Neuronal stem cell (in vitro differentiated cells): ENCODE results near the gene ELFN1.

Experiments used
- DNase-seq: peaks from one replicate; pipeline ENCODE4 v3.0.0-alpha.2; 2013; ENCODE audit warnings: low spot score
- H2AFZ ChIP-seq: one replicate; pipeline ENCODE4 v1.6.1; 2013; ENCODE audit warnings: mild to moderate bottlenecking, low read length, inconsistent platforms
- H2AK5ac ChIP-seq: 2 replicates; pipeline ENCODE4 v1.6.1; 2013; ENCODE audit warnings: low read depth, mild to moderate bottlenecking, inconsistent platforms, low read length, moderate library complexity, mixed read lengths
- H2BK120ac ChIP-seq: 2 replicates; pipeline ENCODE4 v1.6.1; 2013; ENCODE audit warnings: low read depth, mild to moderate bottlenecking, inconsistent platforms, low read length, moderate library complexity, mixed read lengths
- H2BK12ac ChIP-seq: one replicate; pipeline ENCODE4 v1.6.1; 2013; ENCODE audit warnings: low read length, inconsistent platforms
- H2BK15ac ChIP-seq: 2 replicates; pipeline ENCODE4 v1.6.1; 2013; ENCODE audit warnings: mild to moderate bottlenecking, low read length, inconsistent platforms, mixed read lengths
- H2BK5ac ChIP-seq: one replicate; pipeline ENCODE4 v1.6.1; 2013; ENCODE audit warnings: inconsistent platforms, mild to moderate bottlenecking, low read length, moderate library complexity
- H3K14ac ChIP-seq: one replicate; pipeline ENCODE4 v1.6.1; 2013; ENCODE audit warnings: low read length, inconsistent platforms
- H3K18ac ChIP-seq: 2 replicates; pipeline ENCODE4 v1.6.1; 2013; ENCODE audit warnings: low read length, inconsistent platforms
- H3K23ac ChIP-seq: 2 replicates; pipeline ENCODE4 v1.6.1; 2013; ENCODE audit warnings: low read depth, mild to moderate bottlenecking, mixed read lengths, low read length, inconsistent platforms; ENCODE audit not compliant: poor library complexity
- H3K27ac ChIP-seq: replicated peaks from 3 replicates; pipeline ENCODE4 v1.5.1; 2013; ENCODE audit warnings: low read length, inconsistent platforms
- H3K27me3 ChIP-seq, 3 experiments: 2 replicates each; pipeline ENCODE4 v1.6.1; 2013; ENCODE audit warnings: low read length in 3 of 3, mild to moderate bottlenecking in 2 of 3, inconsistent platforms in 1 of 3, low read depth in 1 of 3, mixed read lengths in 1 of 3, moderate library complexity in 1 of 3; ENCODE audit not compliant: control insufficient read depth in 3 of 3, insufficient read depth in 3 of 3
- H3K36me3 ChIP-seq, 2 donors: replicated peaks in 1 of 2; 2 replicates each; pipeline ENCODE4 v1.6.1; 2013; ENCODE audit warnings: low read length in 2 of 2; ENCODE audit not compliant: control insufficient read depth in 2 of 2, insufficient read depth in 2 of 2
- H3K4ac ChIP-seq: 2 replicates; pipeline ENCODE4 v1.6.1; 2013; ENCODE audit warnings: inconsistent platforms, mild to moderate bottlenecking, low read length, moderate library complexity
- H3K4me1 ChIP-seq, 2 donors: 1 replicate in 1 of 2; 2 replicates in 1 of 2; pipeline ENCODE4 v1.6.1; 2013; ENCODE audit warnings: low read length in 2 of 2, low read depth in 1 of 2; ENCODE audit not compliant: control insufficient read depth in 2 of 2, insufficient read depth in 1 of 2
- H3K4me2 ChIP-seq: one replicate; pipeline ENCODE4 v1.6.1; 2013; ENCODE audit warnings: mild to moderate bottlenecking, low read length, inconsistent platforms; ENCODE audit not compliant: insufficient read depth, poor library complexity, severe bottlenecking
- H3K4me3 ChIP-seq, 2 donors: 2 replicates each; pipeline ENCODE4 v1.5.1; 2013; ENCODE audit warnings: low read length in 2 of 2, mild to moderate bottlenecking in 2 of 2, inconsistent platforms in 1 of 2, moderate library complexity in 1 of 2
- H3K79me1 ChIP-seq: one replicate; pipeline ENCODE4 v1.6.1; 2013; ENCODE audit warnings: low read depth, mild to moderate bottlenecking, inconsistent platforms, low read length, moderate library complexity
- H3K9ac ChIP-seq: one replicate; pipeline ENCODE4 v1.6.1; 2013; ENCODE audit warnings: mild to moderate bottlenecking, low read depth, low read length, inconsistent platforms; ENCODE audit not compliant: poor library complexity
- H3K9me3 ChIP-seq, 2 donors: replicated peaks in 1 of 2; 2 replicates each; pipeline versions ENCODE3 to v1.6.1; 2013; ENCODE audit warnings: low read length in 2 of 2, mild to moderate bottlenecking in 2 of 2, inconsistent platforms in 1 of 2, low read depth in 1 of 2, mixed read lengths in 1 of 2, moderate library complexity in 1 of 2; ENCODE audit not compliant: control insufficient read depth in 2 of 2, insufficient read depth in 1 of 2
- H4K8ac ChIP-seq: one replicate; pipeline ENCODE4 v1.6.1; 2013; ENCODE audit warnings: low read depth, mild to moderate bottlenecking, inconsistent platforms, low read length, moderate library complexity
- H4K91ac ChIP-seq: one replicate; pipeline ENCODE4 v1.6.1; 2013; ENCODE audit warnings: low read length, low read depth, mild to moderate bottlenecking, inconsistent platforms; ENCODE audit not compliant: poor library complexity
- WGBS, 2 donors: extraction: QIAGEN DNeasy Blood & Tissue Kit; methylation state at CpG; one replicate each; pipeline ENCODE4 v1.1.7; 2013; ENCODE audit warnings: missing lambda C conversion rate in 2 of 2, mixed read lengths in 1 of 2; ENCODE audit not compliant: insufficient read length in 2 of 2, insufficient replicate concordance in 1 of 2; ENCODE audit errors: extremely low coverage in 2 of 2; 5-methylcytosine and 5-hydroxymethylcytosine counted together

Gene ELFN1

GRCh38 chr7:1745576-1746490 is 75.8 kb downstream of the ELFN1 start:
- Histone ChIP-seq H3K18ac (no peak overlapping the region), H4K91ac (no peak overlapping the region), H3K23ac (peak overlapping the region; percentile 65), H2BK5ac (peak overlapping the region; percentile 5), H2BK120ac (no peak overlapping the region), H3K4me1 (peaks cover 0 to 6% of the 10 kb centered on the region in 2 donors), H2AK5ac (no peak overlapping the region), H3K4ac (no peak overlapping the region), H3K36me3 (peaks cover 11 to 47% of the 10 kb centered on the region in 2 donors), H2BK15ac (no peak overlapping the region), H3K4me2 (no peak overlapping the region), H2BK12ac (no peak overlapping the region), H3K4me3 (no peak overlapping the region), H3K14ac (no peak overlapping the region), H3K79me1 (peaks cover 7% of the 10 kb centered on the region), H4K8ac (no peak overlapping the region), H3K27me3 (no peaks in the 10 kb centered on the region), H2AFZ (no peak overlapping the region), H3K9me3 (no peaks in the 10 kb centered on the region), H3K9ac (peak overlapping the region; percentile 44), H3K27ac (no peak overlapping the region)
- no CpG with 5 or more reads among the region's 72 CpGs for WGBS, 2 donors
- no peak for DNase-seq

DNA sequence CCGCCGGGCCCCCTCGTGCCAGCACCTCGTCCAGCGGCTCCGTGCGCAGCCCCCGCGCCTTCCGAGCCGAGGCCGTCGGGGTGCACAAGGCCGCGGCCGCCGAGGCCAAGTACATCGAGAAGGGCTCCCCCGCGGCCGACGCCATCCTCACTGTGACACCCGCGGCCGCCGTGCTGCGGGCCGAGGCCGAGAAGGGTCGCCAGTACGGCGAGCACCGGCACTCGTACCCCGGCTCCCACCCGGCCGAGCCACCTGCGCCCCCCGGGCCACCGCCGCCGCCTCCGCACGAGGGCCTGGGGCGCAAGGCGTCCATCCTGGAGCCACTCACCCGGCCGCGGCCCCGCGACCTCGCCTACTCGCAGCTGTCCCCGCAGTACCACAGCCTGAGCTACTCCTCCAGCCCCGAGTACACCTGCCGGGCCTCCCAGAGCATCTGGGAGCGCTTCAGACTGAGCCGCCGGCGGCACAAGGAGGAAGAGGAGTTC is 76.5 kb downstream of the ELFN1 start:
- Histone ChIP-seq H3K79me1 (peaks cover 3% of the 10 kb centered on the region), H3K4ac (no peak overlapping the region), H3K4me3 (no peak overlapping the region), H2BK15ac (no peak overlapping the region), H3K4me1 (peaks cover 0 to 6% of the 10 kb centered on the region in 2 donors), H3K9me3 (no peaks in the 10 kb centered on the region), H2AFZ (no peak overlapping the region), H2BK12ac (peak overlapping the region; percentile 30), H4K8ac (no peak overlapping the region), H3K27ac (no peak overlapping the region), H3K18ac (no peak overlapping the region), H3K9ac (no peak overlapping the region), H3K27me3 (no peaks in the 10 kb centered on the region), H3K23ac (peak overlapping the region; percentile 65), H3K14ac (no peak overlapping the region), H3K4me2 (no peak overlapping the region), H4K91ac (no peak overlapping the region), H2BK5ac (peak overlapping the region; percentile 5), H2BK120ac (no peak overlapping the region), H2AK5ac (no peak overlapping the region), H3K36me3 (peaks cover 11 to 47% of the 10 kb centered on the region in 2 donors)
- WGBS, 2 donors, result no CpG with 5 or more reads among the region's 60 CpGs
- DNase-seq, result no peak

DNA sequence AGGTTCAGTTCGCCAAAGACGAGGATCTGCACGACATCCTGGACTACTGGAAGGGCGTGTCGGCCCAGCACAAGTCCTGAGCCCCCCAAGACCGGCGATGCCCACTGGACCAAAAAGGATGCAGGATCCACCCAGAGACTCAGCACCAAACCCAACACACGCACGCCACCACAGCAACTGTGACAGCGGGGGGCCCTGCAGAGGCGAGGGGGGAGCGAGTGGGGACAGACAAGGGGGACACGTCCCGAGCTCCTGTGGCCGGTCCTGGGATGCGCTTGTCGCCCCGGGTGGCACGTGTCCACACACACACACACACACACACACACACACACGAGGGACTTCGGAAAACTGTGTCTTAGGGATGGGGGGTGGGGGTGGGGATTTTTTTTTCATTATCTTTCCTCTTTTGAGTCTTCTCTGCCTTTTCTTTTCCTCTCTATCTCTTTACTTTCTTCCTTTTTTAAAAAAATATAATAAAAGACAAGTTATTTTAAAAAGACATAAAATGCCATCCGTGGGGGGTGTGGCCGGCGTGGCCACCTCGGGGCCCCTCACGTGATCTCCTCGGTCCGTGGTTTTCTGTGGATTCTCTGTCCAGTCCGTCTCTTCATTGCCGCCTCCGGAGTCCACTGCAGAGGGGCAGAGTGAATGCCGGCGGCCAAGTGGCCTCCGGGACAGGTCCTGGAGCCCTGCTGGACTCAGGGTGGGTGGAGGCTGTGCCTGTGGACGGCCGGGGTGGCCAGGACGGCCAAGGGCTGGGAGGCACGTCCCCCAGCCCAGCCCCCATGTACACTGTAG is 77.1 kb downstream of the ELFN1 start:
- H3K9ac ChIP-seq, result peak overlapping the region; percentile 70
- peaks cover 3% of the 10 kb centered on the region for H3K79me1 ChIP-seq
- no peak overlapping the region for H3K23ac ChIP-seq
- H3K9me3 ChIP-seq, result no peaks in the 10 kb centered on the region
- H2BK12ac ChIP-seq, result no peak overlapping the region
- H3K4me1 ChIP-seq, result peaks cover 0 to 8% of the 10 kb centered on the region in 2 donors
- H4K91ac ChIP-seq, result no peak overlapping the region
- H3K27ac ChIP-seq, result no peak overlapping the region
- no peak overlapping the region for H3K4ac ChIP-seq
- no peak overlapping the region for H3K4me3 ChIP-seq
- no peak for DNase-seq
- H3K36me3 ChIP-seq, result peaks cover 11 to 42% of the 10 kb centered on the region in 2 donors
- H3K27me3 ChIP-seq, result no peaks in the 10 kb centered on the region
- no CpG with 5 or more reads among the region's 38 CpGs for WGBS, 2 donors
- H2BK15ac ChIP-seq, result no peak overlapping the region
- H2BK5ac ChIP-seq, result no peak overlapping the region
- H2AK5ac ChIP-seq, result no peak overlapping the region
- H4K8ac ChIP-seq, result no peak overlapping the region
- no peak overlapping the region for H3K18ac ChIP-seq
- no peak overlapping the region for H3K4me2 ChIP-seq
- H2AFZ ChIP-seq, result no peak overlapping the region
- H3K14ac ChIP-seq, result no peak overlapping the region
- no peak overlapping the region for H2BK120ac ChIP-seq
